C4-2B (cell line): ENCODE data around the gene NMNAT3.

Experiments
- ZFX ChIP-seq: fragments of 450-650 bp; IDR thresholded peaks from 2 replicates; pipeline ENCODE4 v1.6.1; 2017
- TF ChIP-seq, protein P1 (sequence below): fragments of 450-650 bp; conservative IDR thresholded peaks from 2 replicates; pipeline ENCODE4 v1.5.1; 2017; ENCODE audit warnings: mild to moderate bottlenecking

DNA sequence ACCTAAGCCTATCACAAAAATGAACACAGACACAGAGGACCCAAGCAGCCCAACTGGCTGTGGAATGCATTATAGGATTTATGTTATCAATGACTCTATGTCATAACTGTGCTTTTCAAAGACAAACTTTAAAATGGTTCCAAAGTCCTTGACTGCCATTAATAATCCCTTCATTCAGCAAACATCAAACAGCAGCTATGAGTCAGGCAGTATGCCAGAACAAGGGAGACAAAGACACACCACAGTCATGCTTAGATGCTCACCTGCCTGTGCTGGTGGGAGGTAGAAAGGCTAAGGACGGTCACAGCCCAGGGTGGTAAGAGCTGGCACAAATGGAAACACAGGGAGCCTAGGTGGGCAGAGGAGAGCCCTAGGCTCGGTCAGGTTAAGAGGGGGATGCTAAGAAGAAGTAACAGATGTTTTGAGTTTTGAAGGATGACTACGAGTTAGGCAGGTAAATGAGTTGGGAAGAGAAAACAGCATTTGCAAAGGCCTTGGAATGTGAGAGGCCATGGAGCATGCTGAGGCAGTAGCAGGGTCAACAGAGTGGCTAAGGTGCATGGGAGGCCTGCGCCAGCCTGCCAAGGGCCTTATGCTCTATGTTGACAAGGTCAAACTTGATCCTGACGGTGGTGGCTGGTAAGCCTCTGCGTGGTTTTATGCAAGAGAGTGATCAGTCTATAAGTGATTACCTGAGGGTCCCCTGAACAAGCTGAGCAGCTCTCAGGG, 23.0 kb downstream of the NMNAT3 start:
- TF ChIP-seq, protein P1, sequence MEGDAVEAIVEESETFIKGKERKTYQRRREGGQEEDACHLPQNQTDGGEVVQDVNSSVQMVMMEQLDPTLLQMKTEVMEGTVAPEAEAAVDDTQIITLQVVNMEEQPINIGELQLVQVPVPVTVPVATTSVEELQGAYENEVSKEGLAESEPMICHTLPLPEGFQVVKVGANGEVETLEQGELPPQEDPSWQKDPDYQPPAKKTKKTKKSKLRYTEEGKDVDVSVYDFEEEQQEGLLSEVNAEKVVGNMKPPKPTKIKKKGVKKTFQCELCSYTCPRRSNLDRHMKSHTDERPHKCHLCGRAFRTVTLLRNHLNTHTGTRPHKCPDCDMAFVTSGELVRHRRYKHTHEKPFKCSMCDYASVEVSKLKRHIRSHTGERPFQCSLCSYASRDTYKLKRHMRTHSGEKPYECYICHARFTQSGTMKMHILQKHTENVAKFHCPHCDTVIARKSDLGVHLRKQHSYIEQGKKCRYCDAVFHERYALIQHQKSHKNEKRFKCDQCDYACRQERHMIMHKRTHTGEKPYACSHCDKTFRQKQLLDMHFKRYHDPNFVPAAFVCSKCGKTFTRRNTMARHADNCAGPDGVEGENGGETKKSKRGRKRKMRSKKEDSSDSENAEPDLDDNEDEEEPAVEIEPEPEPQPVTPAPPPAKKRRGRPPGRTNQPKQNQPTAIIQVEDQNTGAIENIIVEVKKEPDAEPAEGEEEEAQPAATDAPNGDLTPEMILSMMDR: no peak
- TF ChIP-seq ZFX: no peak
